GM21737 (cell line): Measurements from ENCODE around the gene PEX7.
"Not testable (repeated sequence)": the region's sequence is repeated elsewhere in the genome, so short reads cannot be mapped to it uniquely, and the experiment has no call there.

Source experiments
- ATAC-seq: cut with Tn5 transposase; IDR thresholded peaks from one replicate; pipeline ENCODE4 v1.9.1; 2021; ENCODE audit warnings: mild to moderate bottlenecking, moderate library complexity; ENCODE audit not compliant: unreplicated experiment

Gene PEX7

GRCh38 chr6:136790411-136791295 lies 31.7 kb upstream of the PEX7 start:
- no peak for ATAC-seq

GRCh38 chr6:136791296-136792094 lies 30.9 kb upstream of the PEX7 start:
- ATAC-seq, result peak; percentile 29

DNA sequence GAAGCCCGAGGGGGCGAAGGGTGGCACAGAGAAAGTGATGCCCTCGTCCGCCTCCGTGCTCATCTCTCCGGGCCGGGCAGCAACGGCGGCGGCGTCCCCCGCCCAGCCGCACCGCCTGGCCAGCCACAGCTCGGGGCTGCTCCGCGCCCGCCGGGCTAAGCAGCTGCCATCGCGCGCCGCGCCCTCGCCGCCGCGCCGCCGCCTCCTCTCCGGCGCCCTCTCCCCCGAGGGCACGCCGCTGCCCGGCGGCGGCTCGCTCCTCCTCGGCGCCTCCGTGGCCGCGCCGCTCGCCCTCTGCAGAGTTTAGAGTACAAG lies 30.3 kb upstream of the PEX7 start:
- no peak for ATAC-seq

- ATAC-seq, result peak; percentile 61
These were observed 29.8 kb upstream of the PEX7 start, which contains the start of gene MAP3K5 for GRCh38 chr6:136792410-136793262. Gene MAP3K5 (minus strand): TSS chr6:136792477. CDS start chr6:136792157, 320 bp downstream.

- ATAC-seq, result no peak
These were observed 29.0 kb upstream of the PEX7 start for GRCh38 chr6:136793363-136793762.

- no peak for ATAC-seq
These were observed 27.0 kb upstream of the PEX7 start for GRCh38 chr6:136795386-136795785.

DNA sequence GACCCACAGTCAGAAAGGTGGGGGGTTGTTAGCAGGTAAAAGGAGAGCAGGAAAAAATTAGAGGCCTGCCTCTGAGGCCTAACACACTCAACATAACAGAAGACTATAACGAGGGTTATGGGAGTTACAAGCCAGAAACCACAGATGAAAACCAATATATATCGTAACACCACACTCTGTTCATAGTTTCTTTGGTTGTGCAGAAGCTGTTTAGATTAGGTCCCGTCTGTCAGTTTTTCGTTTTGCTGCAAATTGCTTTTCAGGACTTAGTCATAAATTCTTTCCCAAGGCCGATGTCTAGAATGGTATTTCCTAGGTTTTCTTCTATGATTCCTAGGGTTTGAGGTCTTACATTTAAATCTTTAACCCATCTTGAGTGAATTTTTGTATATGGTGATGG lies 26.4 kb upstream of the PEX7 start:
- no peak for ATAC-seq

DNA sequence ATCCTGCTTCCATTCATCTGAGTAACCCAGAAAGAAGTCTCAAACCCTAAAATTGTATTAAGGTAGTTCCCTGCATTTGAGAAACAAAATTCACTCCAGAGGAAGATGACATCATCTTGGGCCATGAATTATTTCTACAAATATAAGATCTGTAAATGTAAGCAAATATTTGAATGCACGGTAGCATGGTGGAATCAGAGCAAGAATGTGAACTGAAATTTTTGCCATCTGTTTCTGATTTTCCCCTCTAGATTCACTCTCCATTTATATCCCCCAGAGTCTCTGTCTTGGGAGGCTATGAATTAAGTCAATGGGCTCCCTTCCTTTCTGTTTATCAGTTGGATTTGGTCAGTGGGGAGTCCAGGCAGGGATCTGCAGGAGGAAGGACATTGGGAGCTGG lies 24.3 kb upstream of the PEX7 start:
- no peak for ATAC-seq

DNA sequence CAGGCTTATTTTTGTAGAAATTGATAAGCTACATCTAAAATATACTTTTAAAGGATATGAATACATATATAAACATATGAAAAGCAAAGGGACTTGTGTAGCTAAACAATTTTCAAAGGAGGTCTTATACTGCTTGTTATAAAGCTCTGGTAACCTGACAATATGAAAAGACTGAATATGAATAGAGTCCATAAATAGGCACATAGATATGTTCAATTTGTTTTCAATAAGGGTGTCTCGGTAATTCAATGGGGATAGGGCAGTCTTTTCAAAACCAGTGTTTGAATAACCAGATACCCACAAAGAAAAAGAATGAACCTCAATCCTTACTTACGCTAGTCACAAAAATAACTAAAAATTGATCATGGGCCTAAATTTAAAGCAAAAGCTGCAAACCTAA lies 20.8 kb upstream of the PEX7 start:
- ATAC-seq, result no peak

DNA sequence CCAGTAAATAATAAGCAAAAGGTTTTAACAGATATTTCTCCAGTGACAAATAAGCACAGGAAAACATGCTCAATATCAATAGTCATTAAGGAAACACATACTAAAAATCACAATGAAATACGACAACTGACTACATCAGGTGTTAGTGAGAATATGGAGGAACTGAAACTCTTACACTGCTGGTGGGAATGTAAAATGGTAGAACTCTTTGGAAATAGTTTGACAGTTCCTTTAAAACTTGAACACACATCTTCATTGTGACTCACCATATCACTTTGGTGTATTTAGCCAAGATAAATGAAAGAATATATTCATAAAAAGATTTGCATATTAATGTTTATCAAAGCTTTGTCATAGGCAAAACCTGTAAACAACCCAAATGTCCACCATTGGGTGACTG lies 18.8 kb upstream of the PEX7 start:
- no peak for ATAC-seq

GRCh38 chr6:136809091-136809860 lies 13.1 kb upstream of the PEX7 start:
- ATAC-seq, result no peak

- no peak for ATAC-seq
These were observed 11.1 kb upstream of the PEX7 start for GRCh38 chr6:136811272-136811671.

GRCh38 chr6:136812174-136812573 lies 10.2 kb upstream of the PEX7 start:
- ATAC-seq, result no peak

DNA sequence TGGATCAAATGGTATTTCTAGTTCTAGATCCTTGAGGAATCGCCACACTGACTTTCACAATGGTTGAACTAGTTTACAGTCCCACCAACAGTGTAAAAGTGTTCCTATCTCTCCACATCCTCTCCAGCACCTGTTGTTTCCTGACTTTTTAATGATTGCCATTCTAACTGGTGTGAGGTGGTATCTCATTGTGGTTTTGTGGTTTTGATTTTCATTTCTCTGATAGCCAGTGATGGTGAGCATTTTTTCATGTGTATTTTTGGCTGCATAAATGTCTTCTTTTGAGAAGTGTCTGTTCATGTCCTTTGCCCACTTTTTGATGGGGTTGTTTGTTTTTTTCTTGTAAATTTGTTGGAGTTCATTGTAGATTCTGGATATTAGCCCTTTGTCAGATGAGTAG lies 6.8 kb upstream of the PEX7 start:
- not testable (repeated sequence) for ATAC-seq

DNA sequence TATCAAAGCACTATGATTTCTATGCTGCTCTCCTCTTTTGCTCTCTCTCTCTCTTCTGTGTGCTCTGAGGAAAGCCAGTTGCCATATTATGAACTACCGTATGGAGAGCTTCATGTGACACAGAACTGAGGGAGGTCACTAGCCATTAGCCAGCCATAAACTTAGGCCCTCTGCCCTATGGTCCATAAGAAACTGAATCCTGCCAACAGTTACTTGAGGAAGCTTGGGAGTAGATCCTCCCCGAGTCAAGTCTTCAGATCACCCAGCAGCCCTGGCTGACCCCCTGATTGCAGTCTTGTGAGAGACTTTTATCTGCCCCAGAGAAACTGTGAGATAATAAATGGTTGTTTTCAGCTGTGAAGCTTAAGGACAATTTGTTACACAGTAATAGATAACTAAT lies 5.7 kb upstream of the PEX7 start:
- ATAC-seq, result no peak

GRCh38 chr6:136820561-136820960 lies 1.8 kb upstream of the PEX7 start:
- no peak for ATAC-seq

- ATAC-seq, result no peak
These were observed 381 bp upstream of the PEX7 start for GRCh38 chr6:136822046-136822375.

DNA sequence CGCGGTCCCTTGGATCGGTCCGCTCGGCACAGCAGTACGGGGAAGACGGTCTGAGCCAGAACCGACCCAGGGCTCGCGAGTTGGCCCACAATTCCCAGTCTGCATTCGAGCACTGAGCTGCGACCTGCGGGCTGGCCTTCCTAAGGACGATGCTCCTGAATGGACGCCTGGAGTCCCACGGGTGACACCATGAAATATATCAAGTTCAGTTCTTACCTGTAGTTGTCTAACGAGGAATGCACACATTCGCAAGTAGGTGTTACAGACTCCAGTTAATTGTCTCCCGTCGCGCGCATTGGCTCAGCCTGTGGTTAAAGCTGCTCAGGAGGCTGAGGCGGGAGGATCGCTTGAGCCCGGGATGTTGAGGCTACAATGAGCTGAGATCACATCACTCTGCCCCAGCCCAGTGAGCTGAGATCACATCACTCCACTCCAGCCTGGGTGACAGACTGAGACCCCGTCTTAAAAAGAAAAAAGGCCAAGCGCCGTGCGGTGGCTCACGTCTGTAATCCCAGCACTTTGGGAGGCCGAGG lies 802 bp downstream of the PEX7 start:
- ATAC-seq, result no peak

DNA sequence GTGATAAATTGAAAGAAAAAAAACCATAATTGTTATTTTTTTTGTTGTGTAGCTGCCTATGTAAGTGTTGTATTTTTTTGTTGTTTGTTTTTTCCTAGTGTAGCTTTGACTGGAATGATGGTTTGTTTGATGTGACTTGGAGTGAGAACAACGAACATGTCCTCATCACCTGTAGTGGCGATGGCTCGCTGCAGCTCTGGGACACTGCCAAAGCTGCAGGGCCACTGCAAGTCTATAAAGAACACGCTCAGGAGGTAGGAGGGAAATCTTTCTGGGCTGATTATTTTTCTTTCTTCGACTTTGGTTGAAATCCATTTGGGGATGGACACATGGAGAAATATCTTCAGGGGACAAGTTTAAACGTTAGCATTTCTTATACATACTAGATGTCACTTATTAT lies 3.8 kb downstream of the PEX7 start:
- no peak for ATAC-seq

- ATAC-seq, result no peak
These were observed 9.6 kb downstream of the PEX7 start for GRCh38 chr6:136831873-136832562.
